ENCODE data around the gene UPF2.
"Not testable (repeated sequence)": the region's sequence is repeated elsewhere in the genome, so short reads cannot be mapped to it uniquely, and the experiment has no call there.

The UPF2 gene

DNA sequence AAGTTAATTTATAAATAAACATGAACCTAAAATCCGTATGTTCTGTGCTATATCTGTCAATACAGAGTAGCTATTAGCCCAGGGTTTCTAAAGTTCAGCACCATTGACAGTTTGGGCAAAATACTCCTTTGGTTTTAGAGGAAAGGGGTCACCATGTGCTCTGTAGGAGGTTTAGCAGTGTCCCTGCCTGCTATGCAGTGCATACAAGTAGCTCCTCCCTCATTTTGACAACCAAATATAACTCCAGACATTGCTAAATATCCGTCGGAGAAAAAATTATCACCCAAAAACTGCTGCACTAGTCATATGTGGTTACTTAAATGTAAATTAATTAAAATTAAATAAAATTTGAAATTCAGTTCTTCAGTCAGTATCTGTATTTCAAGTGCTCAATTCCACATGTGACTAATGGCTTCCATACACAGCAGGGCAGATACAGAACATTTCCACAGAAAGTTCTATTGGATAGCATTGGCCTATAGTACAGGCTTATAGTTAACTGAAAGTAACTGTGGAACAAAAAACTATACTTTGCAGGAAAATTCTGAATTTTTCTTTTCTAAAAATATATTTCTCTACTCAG is 6.4 kb downstream of the UPF2 start:
- FAIRE-seq: no peak

DNA sequence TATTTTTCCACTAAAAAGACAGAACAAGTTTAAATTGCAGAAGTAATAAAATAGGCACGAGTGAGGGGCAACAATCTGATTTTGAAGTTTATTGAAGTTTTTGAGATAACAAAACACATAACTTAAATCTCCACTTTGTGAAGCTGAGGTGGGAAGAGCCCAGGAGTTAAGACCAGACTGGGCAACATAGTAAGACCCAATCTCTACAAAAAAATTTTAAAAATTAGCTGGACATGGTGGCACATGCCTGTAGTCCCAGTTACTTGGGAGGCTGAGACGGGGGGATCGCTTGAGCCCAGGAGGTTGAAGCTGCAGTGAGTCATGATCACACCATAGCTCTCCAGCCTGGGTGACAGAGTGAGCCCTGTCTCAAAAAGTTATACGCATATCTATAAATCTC is 11.2 kb downstream of the UPF2 start:
- FAIRE-seq: no peak

GRCh38 chr10:12027539-12027938 is 15.1 kb downstream of the UPF2 start:
- FAIRE-seq: no peak

GRCh38 chr10:12025591-12025990 is 17.0 kb downstream of the UPF2 start:
- no peak for FAIRE-seq

GRCh38 chr10:12022580-12023257 is 19.9 kb downstream of the UPF2 start:
- no peak for FAIRE-seq

DNA sequence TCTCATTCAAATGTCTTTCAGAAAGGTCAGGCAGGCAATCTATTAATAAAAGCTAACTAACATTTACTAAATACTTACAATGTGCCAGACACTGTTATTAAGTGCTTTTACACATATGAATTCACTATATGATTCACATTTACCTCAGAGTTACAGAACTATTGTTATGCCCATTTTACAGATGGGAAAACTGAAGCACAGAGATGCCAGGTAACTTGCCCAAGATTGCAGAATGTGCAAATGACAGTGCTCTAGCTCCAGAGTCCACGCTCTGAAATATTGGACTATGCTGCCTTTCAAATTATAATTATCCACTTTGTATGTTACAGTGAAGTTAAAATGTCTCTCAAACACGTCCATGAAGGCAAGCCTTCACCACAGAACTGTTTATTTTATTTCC is 22.0 kb downstream of the UPF2 start:
- no peak for FAIRE-seq

GRCh38 chr10:12019283-12019971 is 23.2 kb downstream of the UPF2 start:
- no peak for FAIRE-seq

DNA sequence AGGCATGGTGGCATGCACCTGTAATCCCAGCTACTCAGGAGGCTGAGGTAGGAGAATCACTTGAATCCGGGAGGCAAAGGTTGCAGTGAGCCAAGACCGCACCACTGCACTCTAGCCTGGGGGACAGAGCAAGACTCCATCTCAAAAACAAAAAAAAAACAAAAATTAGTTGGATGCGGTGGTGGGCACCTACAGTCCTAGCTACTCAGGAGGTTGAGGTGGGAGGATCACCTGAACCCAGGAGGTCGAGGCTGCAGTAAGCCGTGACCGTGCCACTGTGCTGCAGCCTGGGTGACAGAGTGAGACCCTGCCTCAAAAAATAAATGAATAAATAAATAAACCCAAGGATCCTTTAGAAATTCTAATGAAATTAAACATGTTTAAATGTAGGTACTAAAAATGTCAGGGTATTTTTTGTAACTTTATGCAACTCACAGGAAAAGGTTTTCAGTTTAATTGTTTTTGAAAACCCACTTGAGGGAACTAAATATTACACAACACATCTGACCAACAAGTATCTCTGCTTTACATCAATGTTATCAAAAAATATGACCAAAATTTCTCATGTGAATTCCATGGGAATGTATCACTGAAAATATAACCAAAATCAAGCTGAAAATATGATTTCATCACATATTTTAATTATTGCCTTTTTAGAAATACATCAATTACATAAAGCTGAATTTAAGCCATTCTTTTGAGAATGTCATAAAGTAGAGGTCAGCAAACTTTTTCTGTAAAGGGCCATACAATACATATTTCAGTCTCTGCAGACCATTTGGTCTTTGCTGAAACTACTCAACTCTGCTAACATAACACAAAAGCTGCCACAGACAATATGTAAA is 23.9 kb downstream of the UPF2 start:
- FAIRE-seq: no peak

DNA sequence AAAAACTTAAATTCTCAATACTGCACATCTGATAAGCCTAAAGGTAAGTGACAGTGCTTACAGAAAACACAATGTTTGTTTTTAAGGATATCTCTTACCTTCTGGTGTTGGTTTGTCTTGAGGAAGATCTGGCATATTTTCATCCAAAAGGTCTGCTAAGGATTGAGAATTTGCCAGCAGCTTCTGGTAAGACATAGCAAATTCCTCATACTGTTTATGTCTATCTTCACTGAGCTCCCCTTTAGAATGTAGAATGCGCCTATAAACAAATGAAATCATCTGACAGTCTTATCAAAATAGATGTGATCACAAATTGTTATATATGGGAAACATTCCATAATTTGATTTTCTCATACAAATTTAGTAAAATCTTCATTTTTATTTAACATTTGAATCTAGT is 28.7 kb downstream of the UPF2 start:
- FAIRE-seq: peak; percentile 54

DNA sequence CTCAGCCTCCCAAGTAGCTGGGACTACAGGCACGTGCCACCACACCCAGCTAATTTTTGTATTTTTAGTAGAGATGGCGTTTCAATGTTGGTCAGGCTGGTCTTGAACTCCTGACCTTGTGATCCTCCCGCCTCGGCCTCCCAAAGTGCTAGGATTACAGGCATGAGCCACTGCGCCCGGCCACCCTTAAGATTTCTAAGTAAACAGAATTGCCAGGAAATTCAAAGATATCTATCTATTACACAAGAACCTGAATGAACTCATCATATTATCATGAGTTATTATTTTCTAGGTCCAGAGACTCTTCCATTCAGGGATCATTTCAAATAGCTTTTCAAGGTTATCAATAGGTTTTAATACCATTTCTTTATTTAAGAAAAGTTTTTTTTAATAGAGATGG is 29.2 kb downstream of the UPF2 start:
- FAIRE-seq: not testable (repeated sequence)

DNA sequence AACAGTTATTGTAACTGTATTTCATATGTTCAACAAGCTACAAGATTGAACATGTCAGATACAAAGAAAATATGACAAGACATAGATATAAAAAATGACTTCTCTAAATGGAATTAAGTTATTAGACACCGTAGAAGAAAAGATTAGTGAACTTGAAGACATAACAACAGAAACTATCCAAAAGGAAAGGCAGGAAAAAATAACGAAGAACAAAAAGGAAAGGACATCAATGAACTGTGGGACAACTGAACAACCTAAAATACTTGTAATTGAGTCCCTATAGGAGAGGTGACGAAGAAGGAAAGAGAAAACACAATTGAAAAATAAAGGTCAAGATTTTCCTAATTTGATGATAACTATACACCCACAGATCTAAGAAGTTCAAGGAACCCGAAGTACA is 32.3 kb downstream of the UPF2 start:
- no peak for FAIRE-seq

- not testable (repeated sequence) for FAIRE-seq
These were observed 33.8 kb downstream of the UPF2 start for GRCh38 chr10:12008842-12009241.

DNA sequence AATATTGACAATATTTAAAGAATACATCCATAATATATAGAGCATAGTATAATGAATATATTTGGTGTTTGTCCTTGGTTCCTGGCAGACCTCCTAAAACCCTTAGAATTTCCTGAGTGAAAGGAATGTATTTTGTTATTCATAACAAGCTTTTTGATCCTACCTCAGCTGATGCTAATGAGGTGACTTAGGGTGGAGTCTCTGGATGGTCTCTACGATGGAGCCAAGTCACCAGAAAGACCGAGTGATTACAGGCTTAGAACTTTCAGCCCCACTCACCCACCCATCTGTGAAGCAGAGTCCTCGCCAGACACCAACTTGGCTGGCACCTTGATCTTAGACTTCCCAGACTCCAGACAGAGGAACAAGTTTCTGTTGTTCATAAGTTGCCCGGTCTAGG is 35.9 kb downstream of the UPF2 start:
- no peak for FAIRE-seq

- no peak for FAIRE-seq
These were observed 48.7 kb downstream of the UPF2 start for GRCh38 chr10:11993834-11994468.

DNA sequence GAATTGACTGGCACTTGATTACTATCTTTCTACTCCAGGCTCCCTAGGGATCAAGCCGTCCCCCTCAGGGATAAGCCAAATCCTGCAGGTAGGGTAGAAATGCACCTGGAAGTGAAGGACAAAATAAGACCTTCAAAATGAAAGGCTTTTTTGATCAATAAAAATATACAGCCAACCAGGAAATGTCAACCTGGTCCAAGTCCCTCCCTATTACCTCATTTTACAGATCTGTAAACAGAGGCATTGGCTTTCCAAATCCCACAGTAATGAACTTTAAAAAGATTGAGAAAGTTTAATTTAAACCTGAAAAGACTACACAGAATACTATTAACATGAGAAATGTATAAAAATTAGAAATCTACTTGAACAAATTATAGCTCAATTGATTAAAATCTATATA is 53.7 kb downstream of the UPF2 start:
- FAIRE-seq: peak; percentile 30

DNA sequence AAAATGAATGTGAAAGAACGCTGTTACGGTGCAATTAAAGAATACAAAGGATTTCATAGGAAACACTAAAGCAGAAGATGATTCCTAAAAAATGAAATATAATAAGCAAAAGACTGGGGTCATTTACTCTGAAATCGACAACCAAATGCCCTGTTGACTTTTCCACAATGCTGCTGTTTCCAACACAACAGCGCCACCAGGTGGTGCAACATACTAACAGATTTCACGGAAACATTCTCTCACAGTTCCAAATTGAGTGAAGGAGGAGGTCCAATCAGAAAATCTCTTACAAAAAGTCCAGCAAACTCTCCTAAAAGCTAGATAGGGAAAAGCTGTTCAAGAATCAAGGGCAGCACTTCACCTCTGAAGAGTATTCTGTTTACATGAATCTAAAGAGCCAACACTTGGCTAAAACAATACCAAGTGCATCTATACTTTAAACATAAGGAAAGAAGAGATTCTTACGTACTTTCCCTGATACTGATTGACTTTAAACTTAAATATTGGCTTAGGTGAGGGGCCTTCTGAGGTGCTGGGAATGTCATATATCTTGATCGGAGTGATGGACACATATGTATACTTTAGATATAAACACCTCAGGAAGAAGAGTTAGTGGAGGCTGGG is 55.9 kb downstream of the UPF2 start:
- peak; percentile 99 for FAIRE-seq

DNA sequence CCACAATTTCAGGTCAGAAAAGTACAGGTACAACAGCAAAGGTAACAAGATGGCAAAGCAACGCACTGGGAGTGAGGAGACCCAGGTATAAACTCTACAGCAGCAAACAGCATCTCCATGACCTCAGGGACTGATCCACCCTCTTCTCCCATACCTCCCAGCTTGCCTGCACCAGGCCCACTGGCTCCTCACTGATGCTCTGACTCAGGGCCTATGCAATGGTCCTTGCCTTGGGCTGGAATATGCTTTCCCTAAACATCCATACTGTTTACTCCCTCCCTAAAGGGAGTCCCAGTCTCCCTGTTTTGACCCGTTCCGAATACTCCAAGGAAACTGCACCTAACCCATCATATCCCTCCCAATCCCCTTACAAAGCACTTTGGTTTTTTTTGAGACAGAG is 60.4 kb downstream of the UPF2 start:
- FAIRE-seq: no peak

DNA sequence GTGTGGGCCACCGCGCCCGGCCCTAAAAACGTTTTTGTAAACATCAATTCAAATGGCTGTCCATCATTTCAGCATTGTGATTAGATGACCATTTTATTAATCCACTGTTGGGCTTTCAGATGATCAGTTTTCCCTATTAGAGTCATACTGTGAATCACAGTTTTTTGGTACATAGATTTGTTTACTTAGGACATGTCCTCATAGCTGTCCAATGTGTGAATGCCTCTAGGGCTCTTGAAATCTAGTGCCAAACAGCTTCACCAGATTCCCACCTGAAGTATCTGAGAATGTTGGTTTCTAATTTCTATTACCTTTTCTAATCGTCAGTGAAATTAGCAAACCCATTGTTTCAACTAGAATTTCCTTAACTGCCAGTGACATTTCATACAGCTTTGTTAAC is 66.8 kb downstream of the UPF2 start:
- FAIRE-seq: no peak

DNA sequence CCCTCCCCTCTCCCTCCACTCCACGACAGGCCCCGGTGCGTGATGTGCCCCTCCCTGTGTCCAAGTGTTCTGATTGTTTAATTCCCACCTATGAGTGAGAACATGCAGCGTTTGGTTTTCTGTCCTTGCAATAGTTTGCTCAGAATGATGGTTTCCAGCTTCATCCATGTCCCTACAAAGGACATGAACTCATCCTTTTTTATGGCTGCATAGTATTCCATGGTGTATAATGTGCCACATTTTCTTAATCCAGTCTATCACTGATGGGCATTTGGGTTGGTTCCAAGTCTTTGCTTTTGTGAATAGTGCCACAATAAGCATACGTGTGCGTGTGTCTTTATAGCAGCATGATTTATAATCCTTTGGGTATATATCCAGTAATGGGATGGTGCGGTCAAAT is 70.1 kb downstream of the UPF2 start:
- not testable (repeated sequence) for FAIRE-seq

- no peak for FAIRE-seq
These were observed 80.4 kb downstream of the UPF2 start for GRCh38 chr10:11962176-11962575.

GRCh38 chr10:11961771-11962170 is 80.8 kb downstream of the UPF2 start:
- no peak for FAIRE-seq

GRCh38 chr10:11959966-11960365 is 82.6 kb downstream of the UPF2 start:
- FAIRE-seq: no peak

DNA sequence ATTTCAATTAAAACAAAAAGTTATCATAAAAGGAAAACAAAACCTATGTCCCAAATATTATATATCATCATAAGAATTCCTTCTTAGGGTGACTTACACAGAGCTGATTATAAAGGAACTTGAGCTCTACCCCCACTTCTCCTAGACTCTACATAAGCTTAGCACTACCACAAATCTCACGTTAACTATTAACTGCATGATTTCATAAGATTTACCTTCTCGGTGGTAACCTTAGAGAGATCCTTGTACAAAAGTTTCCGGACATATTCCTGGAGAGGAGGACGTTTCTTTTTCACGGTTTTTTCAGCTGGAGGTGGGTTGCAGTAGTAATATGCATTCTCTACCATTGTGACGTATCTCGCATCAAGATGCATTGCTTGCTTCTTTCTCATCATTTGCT is 83.7 kb downstream of the UPF2 start:
- no peak for FAIRE-seq

All from G401.6 (cell line).